ENCODE data around the gene ST8SIA5. TPM values are rescaled to one million over a fixed set of nuclear protein-coding genes. Genes with fewer than 3 reads are reported as not detected.

ST8SIA5 gene
- total and polyA plus RNA-seq, 2 donors (not counting 3 experiments of a cell fraction or from before 2014, with no cell fraction given): 0.25 to 0.62 TPM

- Histone ChIP-seq H2AFZ (ENCODE audit: low read depth, low read length) (no peak overlapping the region), H4K20me1 (replicated peaks; ENCODE audit: control insufficient read depth, extremely low read depth, insufficient read depth, low read length) (no peaks in the 10 kb centered on the region), H3K27me3 (ENCODE audit: control insufficient read depth in 2 of 2, insufficient read depth in 2 of 2, low read length in 2 of 2) (no peaks in the 10 kb centered on the region), H3K9me3 (replicated peaks; ENCODE audit: control insufficient read depth, insufficient read depth, low read length) (no peaks in the 10 kb centered on the region), H3K4me2 (ENCODE audit: insufficient read depth, low read length) (no peak overlapping the region), H3K4me1 (ENCODE audit: control insufficient read depth, extremely low read depth, insufficient read depth, low read length) (no peaks in the 10 kb centered on the region), H3K4me3 (replicated peaks in 1 of 3; ENCODE audit: insufficient read depth in 1 of 3, low read depth in 1 of 3, low read length in 3 of 3) (no peak overlapping the region), H3K9me1 (replicated peaks; ENCODE audit: control insufficient read depth, extremely low read depth, insufficient read depth, low read length) (no peaks in the 10 kb centered on the region), H3K27ac (ENCODE audit: insufficient read depth, low read depth, low read length) (no peak overlapping the region), H3K79me2 (ENCODE audit: control insufficient read depth, insufficient read depth, low read length) (no peaks in the 10 kb centered on the region), H3K9ac (replicated peaks; ENCODE audit: extremely low read depth, insufficient read depth, low read length) (no peak overlapping the region), H3K36me3 (ENCODE audit: control insufficient read depth in 2 of 2, extremely low read depth in 1 of 2, insufficient read depth in 2 of 2, low read length in 2 of 2) (no peaks in the 10 kb centered on the region)
- intact Hi-C loops (cut with micrococcal nuclease): no loop called here
- DNase-seq (ENCODE audit: low read depth, low spot score) (no peak), FAIRE-seq (no peak)
- BruUV-seq (replicated peaks): no TSS peak
- ChIA-PET POLR2A (no interaction called here), CTCF (interaction anchor here (1.2 kb wide), 1 partner anchor 510 kb away, joined by 4 read pairs; a partner anchor contains a TSS)
- dilution Hi-C loops (cut with MboI; ENCODE audit: extremely low pct_ligation_motif_present, low sequenced_read_pairs): no loop called here
- TF ChIP-seq POLR2A (IDR thresholded peaks at IDR 0.05; ENCODE audit: low read depth, low read length) (no peak), JUN (IDR thresholded peaks at IDR 0.05; ENCODE audit: borderline replicate concordance, insufficient read depth, insufficient read length, low read depth) (no peak), GATA2 (IDR thresholded peaks at IDR 0.05; ENCODE audit: insufficient read depth, insufficient read length, low read depth, low read length) (no peak), MAX (IDR thresholded peaks at IDR 0.05; ENCODE audit: insufficient read depth, insufficient read length) (no peak), POLR2AphosphoS5 (IDR thresholded peaks at IDR 0.05; ENCODE audit: insufficient read depth, low read depth, low read length) (no peak), CTCF (IDR thresholded peaks at IDR 0.05; ENCODE audit: extremely low read depth in 1 of 2, insufficient read depth in 1 of 2, low read depth in 1 of 2, low read length in 2 of 2) (no peak), MYC (IDR thresholded peaks at IDR 0.05; ENCODE audit: low read depth, low read length) (no peak), FOS (IDR thresholded peaks at IDR 0.05; ENCODE audit: borderline replicate concordance, insufficient read depth, low read length) (no peak), EZH2 (IDR thresholded peaks at IDR 0.05; ENCODE audit: borderline replicate concordance, low read depth, low read length, severe bottlenecking) (no peak)
Observed at GRCh38 chr18:46683252-46683651, 73.6 kb downstream of the ST8SIA5 start.

Data from endothelial cell of umbilical vein (primary cell).